Effector memory CD8-positive, alpha-beta T cell (primary cell): ENCODE data around the gene ZNF783.
"Not testable (repeated sequence)": the region's sequence is repeated elsewhere in the genome, so short reads cannot be mapped to it uniquely, and the experiment has no call there.

ENCODE experiments used
- ATAC-seq: fragments of 150-1000 bp; cut with Tn5 transposase; replicated peaks from 2 replicates; pipeline ENCODE4 v1.10.0; 2021; ENCODE audit warnings: mild to moderate bottlenecking, moderate library complexity
- DNase-seq, 3 experiments: peaks; one replicate each; pipeline ENCODE4 v3.0.0; 2021
- H3K27ac Mint-ChIP-seq, 2 donors: one replicate each; pipeline ENCODE4 v1.8.0; 2022; ENCODE audit warnings: mild to moderate bottlenecking in 2 of 2, mixed read lengths in 2 of 2, moderate library complexity in 2 of 2
- H3K27me3 Mint-ChIP-seq, 2 donors: one replicate each; pipeline ENCODE4 v1.8.0; 2022; ENCODE audit warnings: mixed read lengths in 2 of 2
- H3K36me3 Mint-ChIP-seq: one replicate; pipeline ENCODE4 v1.8.0; 2022; ENCODE audit warnings: mild to moderate bottlenecking, moderate library complexity, mixed read lengths; ENCODE audit not compliant: insufficient read depth
- H3K4me1 Mint-ChIP-seq, 2 donors: one replicate each; pipeline ENCODE4 v1.8.0; 2022; ENCODE audit warnings: low read depth in 2 of 2, mixed read lengths in 2 of 2
- H3K4me3 Mint-ChIP-seq, 2 donors: one replicate each; pipeline ENCODE4 v1.8.0; 2022; ENCODE audit warnings: mild to moderate bottlenecking in 2 of 2, mixed read lengths in 2 of 2, moderate library complexity in 2 of 2
- H3K9me3 Mint-ChIP-seq, 2 donors: one replicate each; pipeline ENCODE4 v1.8.0; 2022; ENCODE audit warnings: mixed read lengths in 2 of 2
- total RNA-seq, 9 experiments: gene quantifications; one replicate each; lab custom pipeline; 2026; lab: John Stamatoyannopoulos, UW

ZNF783 gene
- 34.3 to 74.3 (median 59.1) reads per million in 9 experiments for total RNA-seq

- peak; percentile 81 to 86 (median 82) for DNase-seq
- ATAC-seq: peak; percentile 89
- Mint-ChIP-seq H3K27ac (peak within 1 kb of the TSS; percentile 90 to 91), H3K36me3 (peaks cover 29% of the 10 kb centered on the region), H3K27me3 (no peaks in the 10 kb centered on the region), H3K4me3 (peak within 1 kb of the TSS; percentile 83 to 87), H3K9me3 (no peaks in the 10 kb centered on the region), H3K4me1 (peaks cover 17 to 29% of the 10 kb centered on the region in 2 donors)
These were observed at the start of gene ZNF783 for GRCh38 chr7:149261829-149262617. ZNF783 (plus strand) TSS chr7:149262196; CDS start chr7:149262334, 138 bp downstream.

- Mint-ChIP-seq H3K27me3 (no peaks in the 10 kb centered on the region), H3K4me3 (no peak overlapping the region), H3K27ac (no peak overlapping the region), H3K4me1 (peaks cover 7 to 12% of the 10 kb centered on the region in 2 donors), H3K9me3 (no peaks in the 10 kb centered on the region), H3K36me3 (peaks cover 57% of the 10 kb centered on the region)
- no peak for DNase-seq
- no peak for ATAC-seq
These were observed 47.8 kb upstream of the ZNF783 start for GRCh38 chr7:149214020-149214720.

- H3K27ac Mint-ChIP-seq: peak overlapping the region in 1 of 2 donors; percentile 17
- H3K4me1 Mint-ChIP-seq: peaks cover 2 to 4% of the 10 kb centered on the region in 2 donors
- DNase-seq (no peak), ATAC-seq (no peak)
- no peaks in the 10 kb centered on the region for H3K9me3 Mint-ChIP-seq
- no peak overlapping the region for H3K4me3 Mint-ChIP-seq
- H3K36me3 Mint-ChIP-seq: peaks cover 58% of the 10 kb centered on the region
- H3K27me3 Mint-ChIP-seq: no peaks in the 10 kb centered on the region
These were observed 45.6 kb upstream of the ZNF783 start for GRCh38 chr7:149216402-149216801.

GRCh38 chr7:149217570-149217969, 44.4 kb upstream of the ZNF783 start:
- peak overlapping the region; percentile 45 to 51 for H3K27ac Mint-ChIP-seq

GRCh38 chr7:149218469-149219420, 43.3 kb upstream of the ZNF783 start:
- DNase-seq (no peak), ATAC-seq (no peak)
- peaks cover 2 to 4% of the 10 kb centered on the region in 2 donors for H3K4me1 Mint-ChIP-seq
- peaks cover 45% of the 10 kb centered on the region for H3K36me3 Mint-ChIP-seq
- no peak overlapping the region for H3K4me3 Mint-ChIP-seq
- no peaks in the 10 kb centered on the region for H3K9me3 Mint-ChIP-seq
- H3K27me3 Mint-ChIP-seq: no peaks in the 10 kb centered on the region
- H3K27ac Mint-ChIP-seq: peak overlapping the region; percentile 63 to 71

More at GRCh38 chr7:149217570-149217969, 44.4 kb upstream of the ZNF783 start:
- no peaks in the 10 kb centered on the region for H3K9me3 Mint-ChIP-seq
- no peak for ATAC-seq
- no peak overlapping the region for H3K4me3 Mint-ChIP-seq
- H3K36me3 Mint-ChIP-seq: peaks cover 50% of the 10 kb centered on the region
- no peaks in the 10 kb centered on the region for H3K27me3 Mint-ChIP-seq
- no peak for DNase-seq
- peaks cover 2 to 4% of the 10 kb centered on the region in 2 donors for H3K4me1 Mint-ChIP-seq

GRCh38 chr7:149220534-149220933, 41.5 kb upstream of the ZNF783 start:
- Mint-ChIP-seq H3K36me3 (peaks cover 29% of the 10 kb centered on the region), H3K9me3 (no peaks in the 10 kb centered on the region), H3K4me1 (peaks cover 2 to 4% of the 10 kb centered on the region in 2 donors), H3K27me3 (no peaks in the 10 kb centered on the region), H3K27ac (no peak overlapping the region), H3K4me3 (no peak overlapping the region)
- DNase-seq: no peak
- no peak for ATAC-seq

GRCh38 chr7:149223176-149223575, 38.8 kb upstream of the ZNF783 start:
- no peaks in the 10 kb centered on the region for H3K27me3 Mint-ChIP-seq
- H3K9me3 Mint-ChIP-seq: no peaks in the 10 kb centered on the region
- H3K4me3 Mint-ChIP-seq: no peak overlapping the region
- ATAC-seq (no peak), DNase-seq (no peak)
- peaks cover 16% of the 10 kb centered on the region for H3K36me3 Mint-ChIP-seq
- no peak overlapping the region for H3K27ac Mint-ChIP-seq
- no peaks in the 10 kb centered on the region for H3K4me1 Mint-ChIP-seq

GRCh38 chr7:149223761-149224160, 38.2 kb upstream of the ZNF783 start:
- no peaks in the 10 kb centered on the region for H3K4me1 Mint-ChIP-seq
- H3K27ac Mint-ChIP-seq: no peak overlapping the region
- no peak for ATAC-seq
- no peak overlapping the region for H3K4me3 Mint-ChIP-seq
- no peak for DNase-seq
- H3K36me3 Mint-ChIP-seq: peaks cover 16% of the 10 kb centered on the region
- no peaks in the 10 kb centered on the region for H3K9me3 Mint-ChIP-seq
- H3K27me3 Mint-ChIP-seq: no peaks in the 10 kb centered on the region

- ATAC-seq: no peak
- H3K27ac Mint-ChIP-seq: no peak overlapping the region
These were observed 37.6 kb upstream of the ZNF783 start for GRCh38 chr7:149224352-149224751.

GRCh38 chr7:149225106-149225505, 36.9 kb upstream of the ZNF783 start:
- peaks cover 7% of the 10 kb centered on the region for H3K36me3 Mint-ChIP-seq
- no peak overlapping the region for H3K4me3 Mint-ChIP-seq
- H3K4me1 Mint-ChIP-seq: no peaks in the 10 kb centered on the region
- H3K27ac Mint-ChIP-seq: peak overlapping the region in 1 of 2 donors; percentile 38
- no peaks in the 10 kb centered on the region for H3K9me3 Mint-ChIP-seq
- DNase-seq (no peak), ATAC-seq (no peak)
- no peaks in the 10 kb centered on the region for H3K27me3 Mint-ChIP-seq

More at GRCh38 chr7:149224352-149224751, 37.6 kb upstream of the ZNF783 start:
- DNase-seq: no peak
- Mint-ChIP-seq H3K36me3 (peaks cover 13% of the 10 kb centered on the region), H3K27me3 (no peaks in the 10 kb centered on the region), H3K9me3 (no peaks in the 10 kb centered on the region), H3K4me3 (no peak overlapping the region), H3K4me1 (no peaks in the 10 kb centered on the region)

GRCh38 chr7:149225656-149226055, 36.3 kb upstream of the ZNF783 start:
- DNase-seq (no peak), ATAC-seq (no peak)
- Mint-ChIP-seq H3K4me1 (no peaks in the 10 kb centered on the region), H3K9me3 (no peaks in the 10 kb centered on the region), H3K27me3 (no peaks in the 10 kb centered on the region), H3K4me3 (no peak overlapping the region), H3K36me3 (peaks cover 3% of the 10 kb centered on the region), H3K27ac (peak overlapping the region in 1 of 2 donors; percentile 50)

GRCh38 chr7:149226366-149226765, 35.6 kb upstream of the ZNF783 start:
- not testable (repeated sequence) for H3K27me3 Mint-ChIP-seq, H3K4me1 Mint-ChIP-seq, H3K9me3 Mint-ChIP-seq, ATAC-seq, DNase-seq, H3K4me3 Mint-ChIP-seq, H3K36me3 Mint-ChIP-seq
- H3K27ac Mint-ChIP-seq: peak overlapping the region in 1 of 2 donors; percentile 50
